DMS79 (cell line): Measurements from ENCODE around the gene PRUNE2.
A peak's percentile ranks its signal among the peaks of the same experiment; 100 is the strongest.

Experiments
- DNase-seq: peaks from one replicate; lab custom pipeline; 2025; lab: John Stamatoyannopoulos, UW

PRUNE2 gene

DNA sequence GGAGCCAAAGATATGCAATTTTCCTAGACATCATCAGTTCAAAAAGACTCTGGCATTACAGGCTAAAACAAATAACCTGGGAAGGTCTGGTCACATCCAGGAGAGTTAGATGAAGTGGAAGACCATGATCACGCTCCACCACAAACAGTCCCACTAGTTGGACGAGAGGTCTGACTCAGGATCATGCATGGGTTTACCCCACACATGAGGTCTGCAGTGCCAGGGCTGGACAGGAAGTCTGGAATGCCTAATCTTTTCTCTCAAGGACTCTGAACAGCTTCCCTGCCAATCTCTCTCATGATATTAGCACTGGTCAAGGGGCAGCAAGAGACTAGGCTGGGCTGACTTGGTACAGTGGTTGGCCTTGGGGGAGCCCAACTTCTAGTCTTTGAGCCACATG lies 7.1 kb downstream of the PRUNE2 start:
- DNase-seq: no peak

DNA sequence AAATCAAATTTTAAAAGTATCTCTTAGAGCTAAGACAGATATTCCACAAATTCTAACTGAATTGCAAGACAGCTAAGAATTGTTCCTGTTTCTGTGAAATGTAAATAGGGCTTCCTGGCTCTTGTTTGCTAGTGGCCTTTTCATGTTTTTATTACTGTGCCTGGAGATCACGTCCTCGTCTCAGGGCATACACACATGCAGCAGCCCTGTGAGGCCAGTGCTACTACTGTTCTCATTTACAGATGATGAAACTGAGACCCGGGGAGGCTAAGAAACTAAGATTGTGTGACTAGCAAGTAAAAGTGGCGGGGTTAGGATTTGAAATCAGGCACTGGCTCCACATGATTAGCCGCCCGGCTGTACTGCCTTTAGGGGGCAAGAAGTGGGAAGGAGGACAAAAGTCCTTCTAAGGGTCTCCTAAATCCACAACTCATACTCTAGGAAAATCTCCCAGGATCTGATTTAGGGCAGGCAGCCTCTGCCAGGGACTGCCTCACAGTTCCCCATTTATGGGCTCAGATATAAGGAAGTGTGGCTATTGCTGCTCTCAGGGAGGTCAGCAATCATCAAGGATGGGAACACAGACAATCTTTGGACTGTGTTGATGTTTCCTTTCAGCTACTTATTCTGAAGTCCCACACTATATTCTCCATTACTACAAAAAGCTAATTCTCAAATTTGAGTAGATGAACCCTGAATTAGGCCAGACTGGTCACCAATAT lies 7.9 kb downstream of the PRUNE2 start:
- no peak for DNase-seq

DNA sequence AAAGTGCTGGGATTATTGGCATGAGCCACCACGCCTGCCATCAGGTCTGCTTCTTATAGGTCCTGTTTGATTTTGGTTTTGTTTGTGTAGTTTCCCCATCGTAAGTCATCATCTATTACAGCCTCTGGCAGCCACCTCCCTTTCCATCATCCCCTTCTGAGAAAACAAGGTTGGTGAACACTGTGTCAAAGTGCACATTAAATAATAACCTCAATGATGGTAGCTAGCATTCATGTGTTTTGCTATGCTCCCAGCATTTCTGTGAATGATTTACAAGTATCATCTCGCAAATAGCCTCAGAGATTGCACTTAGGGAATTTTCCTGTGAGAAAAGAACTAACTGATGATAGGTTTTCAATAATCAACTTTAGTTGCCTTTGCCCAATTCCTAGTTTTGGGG lies 9.9 kb downstream of the PRUNE2 start:
- no peak for DNase-seq

DNA sequence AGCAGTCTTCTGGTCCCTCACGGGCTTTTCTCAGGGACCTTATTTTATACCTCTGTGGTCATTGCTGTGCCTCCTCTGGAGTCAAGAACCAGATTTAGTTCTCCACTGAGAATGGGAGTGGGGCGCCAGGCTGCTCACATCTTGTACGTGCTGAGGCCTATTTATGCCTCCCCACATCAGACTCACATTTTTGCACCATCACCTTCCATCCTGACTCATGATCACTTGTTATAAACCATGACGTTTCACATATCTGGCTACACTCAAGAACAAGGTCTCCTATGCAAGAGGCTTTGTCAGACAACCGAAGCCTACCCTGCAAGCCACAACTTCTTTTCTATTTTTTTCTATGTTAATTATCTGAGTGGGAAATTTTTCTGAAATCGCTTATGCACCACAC lies 10.7 kb downstream of the PRUNE2 start:
- DNase-seq: no peak

DNA sequence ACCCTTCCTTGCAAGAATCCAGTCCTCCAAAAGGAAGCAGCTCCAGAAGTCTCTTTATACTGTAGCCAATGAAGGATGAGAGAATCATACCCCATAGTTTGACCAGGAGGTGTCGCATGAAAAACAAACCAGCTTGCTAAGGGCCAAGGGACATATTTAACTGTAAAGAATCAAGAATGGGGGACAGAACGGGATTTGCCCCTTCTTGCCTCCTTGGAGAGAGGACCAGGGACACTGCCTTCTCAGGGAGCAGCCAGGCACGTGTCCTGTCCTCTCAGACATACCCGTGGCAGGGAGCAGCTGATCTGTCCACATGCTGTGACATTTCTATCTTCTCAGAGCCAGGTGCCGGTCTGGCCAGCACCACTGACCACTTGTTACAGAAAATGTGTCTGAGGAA lies 11.7 kb downstream of the PRUNE2 start:
- no peak for DNase-seq

DNA sequence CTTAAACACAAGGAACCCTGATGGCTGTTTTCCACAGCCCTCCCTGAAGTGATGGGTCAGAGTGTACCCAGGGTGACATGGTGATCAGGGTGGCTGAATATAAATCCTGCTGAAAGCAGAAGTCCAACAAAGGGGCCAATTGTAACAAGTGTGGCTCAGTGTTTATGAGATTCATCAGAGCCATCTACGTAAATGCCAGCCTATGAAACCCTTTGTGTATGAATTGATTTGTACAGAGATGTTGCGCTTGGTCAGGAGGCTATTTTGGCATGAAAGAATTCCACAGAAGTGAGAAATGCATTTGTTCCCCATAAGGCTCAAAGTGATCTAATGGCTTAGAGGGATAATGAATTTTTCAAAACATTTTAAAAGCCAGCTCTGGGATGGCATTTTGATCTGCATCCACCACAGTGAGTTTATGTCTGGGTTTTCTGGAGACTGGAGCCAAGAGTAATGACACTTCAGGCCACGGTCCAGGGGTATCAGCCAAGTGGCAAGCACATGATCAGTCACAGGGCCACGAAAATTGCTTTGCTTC lies 12.4 kb downstream of the PRUNE2 start:
- DNase-seq: no peak

DNA sequence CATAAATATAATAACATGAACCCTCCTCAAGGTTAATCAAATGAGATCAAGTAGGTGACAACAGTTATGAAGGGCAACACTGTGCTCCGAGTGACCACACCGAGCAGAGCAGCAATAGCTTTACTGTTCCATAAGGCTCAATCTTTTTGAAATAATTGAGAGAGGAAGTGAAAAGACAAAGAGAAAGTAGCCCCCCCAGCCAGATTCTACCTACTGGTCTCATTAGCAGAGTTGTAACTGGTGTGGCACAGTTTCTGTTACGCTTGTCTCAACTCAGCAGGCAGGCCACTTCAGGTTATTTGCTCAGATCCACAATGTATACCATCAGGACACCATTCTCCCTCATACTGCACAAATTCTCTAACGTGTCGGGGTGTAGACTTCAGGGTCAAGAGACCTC lies 14.0 kb downstream of the PRUNE2 start:
- no peak for DNase-seq

DNA sequence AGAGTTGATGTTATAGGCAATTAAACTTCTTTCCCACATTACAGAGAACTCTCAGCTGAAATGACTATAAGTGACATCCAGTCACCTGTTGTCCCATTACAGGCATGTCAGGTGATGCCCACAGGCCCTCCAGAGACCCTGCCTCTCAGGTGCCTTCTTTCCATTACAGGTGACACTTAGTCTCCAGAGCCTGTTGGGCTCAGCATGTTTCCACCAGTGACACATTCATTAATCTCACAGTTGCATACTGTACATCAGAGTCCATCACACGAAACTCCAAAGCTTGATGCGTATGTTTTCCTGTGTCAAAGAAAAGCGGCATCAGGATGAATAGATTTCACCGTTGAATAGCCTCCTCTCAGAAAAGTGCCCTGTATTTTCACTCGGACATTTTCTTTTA lies 14.6 kb downstream of the PRUNE2 start:
- no peak for DNase-seq

DNA sequence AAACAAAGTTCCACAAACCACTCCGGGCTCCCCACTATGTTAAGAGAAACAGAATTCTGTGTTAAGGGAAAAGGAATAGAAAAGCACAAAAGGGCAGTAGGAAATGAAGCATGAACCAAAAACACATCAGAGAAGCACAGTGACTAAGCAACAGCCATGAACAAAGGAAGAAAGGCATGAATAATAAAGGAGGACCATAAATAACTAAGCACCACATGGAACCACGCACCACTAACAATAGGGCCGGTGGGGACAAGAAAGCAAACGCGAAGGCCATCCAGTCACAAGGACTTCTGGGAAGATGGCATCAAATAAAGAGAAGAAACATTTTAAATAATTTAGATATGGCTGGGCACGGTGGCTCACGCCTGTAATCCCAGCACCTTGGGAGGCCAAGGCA lies 18.0 kb downstream of the PRUNE2 start:
- no peak for DNase-seq

DNA sequence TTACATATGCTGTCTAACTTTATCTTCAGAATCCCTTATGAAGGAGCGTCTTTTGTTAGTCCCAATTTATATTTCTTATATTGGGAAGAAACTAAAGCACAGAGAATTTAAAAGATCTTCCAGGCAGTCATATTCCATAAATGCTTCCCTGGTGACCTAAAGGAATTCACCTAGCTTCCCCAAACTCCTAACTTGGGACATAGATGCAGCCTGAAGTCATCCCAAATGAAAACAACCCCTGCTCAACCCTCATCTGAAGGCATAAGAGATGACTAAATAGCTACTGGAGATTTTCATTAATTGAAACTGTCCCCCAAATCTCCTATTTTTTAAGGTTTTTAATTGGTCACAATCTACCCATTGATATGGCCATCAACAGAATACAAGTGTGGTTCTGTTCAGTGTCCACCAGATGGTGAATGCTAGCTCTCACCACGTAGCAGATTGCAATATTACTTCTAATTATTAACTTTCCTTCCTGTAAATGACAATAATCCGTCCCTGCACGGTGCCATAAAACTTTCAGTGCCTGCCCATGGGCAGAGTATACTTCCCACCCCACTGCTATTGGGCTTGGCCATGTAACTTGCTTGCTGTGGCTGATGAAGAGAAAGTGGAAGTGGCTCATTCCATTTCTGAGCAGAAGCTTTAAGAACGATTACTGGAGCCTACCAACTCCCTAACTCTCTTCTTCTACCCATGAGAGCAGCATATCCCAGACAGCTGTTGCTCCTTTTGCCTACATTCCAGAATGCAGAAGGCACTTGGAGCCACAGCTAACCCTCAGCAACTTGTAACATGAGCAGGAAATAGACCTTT lies 18.7 kb downstream of the PRUNE2 start:
- DNase-seq: no peak

DNA sequence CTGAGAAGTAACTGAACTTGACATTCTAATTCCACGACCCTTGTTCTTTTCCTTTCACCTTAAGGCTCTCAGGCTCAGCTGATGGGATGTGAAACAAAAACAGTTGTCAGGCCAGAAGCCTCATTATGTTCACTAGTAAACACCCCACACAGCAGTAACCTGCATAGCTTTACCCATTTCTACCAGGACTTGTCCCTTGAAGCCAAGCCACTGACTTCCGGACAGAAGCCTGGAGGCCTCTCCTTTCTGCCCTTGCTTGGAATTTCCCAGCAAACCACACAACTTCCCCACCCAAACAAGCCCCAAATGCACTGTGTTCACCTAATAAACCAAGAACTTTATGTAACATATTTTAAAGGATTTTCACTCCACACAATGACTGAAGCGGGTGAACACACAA lies 19.6 kb downstream of the PRUNE2 start:
- DNase-seq: no peak

DNA sequence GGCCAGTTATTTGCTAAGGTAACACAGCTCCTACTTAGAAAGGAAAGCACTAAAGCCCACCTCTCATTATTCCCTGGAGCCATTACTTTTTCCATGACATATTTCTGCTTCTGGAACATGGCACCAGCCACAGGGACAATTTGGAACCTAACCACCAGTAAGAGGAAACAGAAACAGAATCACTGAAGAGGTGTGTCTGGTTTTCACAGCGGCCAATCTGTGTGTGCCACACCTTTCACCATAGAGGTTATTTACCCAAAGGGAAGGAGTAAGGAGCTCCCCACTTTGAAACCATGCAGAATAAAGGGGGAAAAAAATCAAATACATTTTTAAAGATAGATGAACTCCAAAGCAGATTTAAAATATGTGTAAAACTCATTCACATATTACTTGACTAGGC lies 21.1 kb downstream of the PRUNE2 start:
- no peak for DNase-seq

DNA sequence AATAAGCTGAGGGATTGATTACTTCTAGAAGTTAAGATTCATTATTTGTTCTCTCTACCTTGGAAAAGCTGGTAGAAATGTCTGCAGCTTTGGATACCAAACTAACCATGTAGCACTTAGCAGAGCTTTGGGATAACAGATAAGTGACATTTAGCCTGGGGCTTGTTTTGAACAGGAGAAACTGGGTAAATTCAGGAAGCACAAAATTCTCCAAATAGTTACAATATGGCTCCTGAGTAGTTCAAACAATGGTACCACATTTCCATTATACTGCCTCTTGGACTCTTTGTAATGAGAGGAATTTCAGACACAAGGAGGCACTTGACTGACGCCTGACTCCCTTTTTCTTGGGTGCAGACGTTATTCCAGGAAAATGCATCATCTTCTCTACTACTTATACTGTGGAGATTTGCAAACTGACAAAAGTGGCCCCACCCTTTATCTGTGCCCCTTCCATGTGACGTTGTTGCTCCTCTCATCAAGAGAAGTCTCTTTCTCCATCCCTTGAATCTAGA lies 22.5 kb downstream of the PRUNE2 start:
- no peak for DNase-seq

DNA sequence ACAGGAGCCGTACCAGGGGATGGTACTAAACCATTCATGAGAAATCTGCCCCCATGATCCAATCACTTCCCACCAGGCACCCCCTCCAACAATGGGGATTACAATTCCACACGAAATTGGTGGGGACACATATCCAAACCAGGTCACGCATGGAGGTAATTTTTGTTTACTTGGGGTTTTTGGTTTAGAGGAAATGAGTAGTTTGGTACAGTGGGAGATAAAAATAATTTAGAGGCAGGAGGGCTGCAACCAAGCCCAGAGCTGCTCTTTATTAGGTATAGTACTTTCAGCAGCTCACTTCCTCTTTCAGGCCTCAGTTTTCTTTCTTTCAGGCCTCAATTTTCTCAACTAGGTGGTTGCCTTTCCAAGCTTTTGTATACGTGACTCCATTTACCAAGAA lies 23.2 kb downstream of the PRUNE2 start:
- DNase-seq: no peak

DNA sequence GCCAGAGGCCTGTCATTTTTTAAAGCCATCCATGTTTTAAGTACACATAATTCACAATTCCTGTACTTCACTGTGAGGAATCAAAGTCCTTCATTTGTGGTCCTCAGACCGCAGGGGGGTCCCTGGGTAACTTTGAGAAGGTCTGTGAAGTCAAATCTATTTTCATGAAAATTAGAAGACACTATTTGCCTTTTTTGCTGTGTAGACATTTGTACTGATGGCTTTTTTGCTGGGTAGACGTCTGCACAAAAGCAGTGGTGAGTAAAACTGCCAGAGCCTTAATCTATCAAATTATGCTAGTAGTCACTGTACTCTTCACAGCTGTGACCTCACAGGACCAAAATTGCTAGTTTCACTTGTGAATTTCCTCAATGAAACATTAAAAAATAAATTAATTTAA lies 25.7 kb downstream of the PRUNE2 start:
- no peak for DNase-seq

DNA sequence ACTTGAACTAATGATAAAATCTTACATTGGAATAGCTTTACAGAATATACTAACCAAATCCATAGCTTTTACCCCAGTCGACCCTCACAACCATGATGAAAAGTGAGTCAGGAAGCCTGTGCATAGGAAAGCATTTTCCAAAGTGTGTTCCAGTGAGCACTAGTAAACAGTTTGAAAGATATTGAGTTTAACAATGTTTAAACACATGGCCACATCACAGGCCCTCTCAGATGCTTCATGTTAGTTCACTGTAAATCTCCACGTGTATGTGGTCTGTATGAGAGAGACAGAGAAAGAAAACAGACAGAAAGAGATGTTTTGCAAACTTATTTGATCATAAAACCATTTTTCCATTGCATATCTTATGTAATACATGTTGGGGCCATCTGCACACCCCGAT lies 27.0 kb downstream of the PRUNE2 start:
- DNase-seq: no peak

DNA sequence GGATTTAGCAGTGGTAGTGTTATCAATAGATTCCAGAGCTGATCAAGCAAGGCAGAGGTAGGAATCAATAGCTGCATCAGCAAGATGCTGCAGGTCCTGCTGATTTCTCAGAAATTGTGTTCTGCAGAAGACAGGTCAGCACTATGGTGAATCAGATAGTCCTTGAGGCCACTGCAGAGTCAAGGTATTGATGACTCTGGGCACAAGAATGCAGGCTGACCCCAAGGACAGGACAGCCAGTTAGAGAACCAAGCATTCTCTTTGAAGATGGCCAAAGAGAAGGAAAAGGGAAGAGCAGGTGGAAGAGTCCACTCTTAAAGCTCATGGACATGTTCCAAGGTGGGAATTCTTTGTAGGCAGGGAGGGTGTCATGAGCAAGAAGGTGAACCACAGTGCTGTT lies 28.0 kb downstream of the PRUNE2 start:
- no peak for DNase-seq

DNA sequence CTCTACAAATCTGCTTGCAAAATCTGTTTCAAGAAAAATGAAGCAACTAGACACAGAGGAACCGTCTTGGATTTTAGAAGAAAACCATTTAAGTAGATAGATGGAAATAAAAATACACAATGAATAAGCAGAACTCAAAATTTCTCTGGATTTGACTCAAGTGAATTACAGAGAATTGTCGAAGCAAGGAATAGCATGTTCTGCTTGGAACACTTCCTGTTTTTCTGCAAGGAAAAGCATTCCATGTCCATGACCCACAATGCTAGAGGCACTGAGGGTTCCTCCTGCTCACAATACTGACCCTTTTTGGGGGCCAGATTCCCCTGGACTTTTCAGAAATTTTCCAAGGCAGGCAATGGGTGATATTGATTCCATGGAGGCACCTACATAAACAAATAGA lies 29.8 kb downstream of the PRUNE2 start:
- no peak for DNase-seq

DNA sequence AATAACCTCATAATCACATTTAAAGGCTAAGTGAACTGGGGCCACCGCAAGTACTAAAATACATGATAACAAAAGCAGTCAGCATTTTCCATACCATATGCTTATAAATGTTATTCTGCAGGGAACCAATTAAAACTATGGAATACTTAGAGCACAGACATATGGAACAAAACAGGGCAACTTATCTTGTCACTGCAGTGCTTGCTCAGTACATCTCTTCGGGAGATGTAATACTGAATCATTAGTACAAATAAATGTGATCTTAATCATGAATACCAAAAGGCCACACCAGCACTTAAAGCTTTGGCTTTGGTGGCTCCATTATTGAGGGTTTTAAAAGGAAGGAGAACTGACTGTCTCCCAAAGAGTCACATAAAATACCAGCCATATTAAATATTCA lies 32.1 kb downstream of the PRUNE2 start:
- DNase-seq: no peak

DNA sequence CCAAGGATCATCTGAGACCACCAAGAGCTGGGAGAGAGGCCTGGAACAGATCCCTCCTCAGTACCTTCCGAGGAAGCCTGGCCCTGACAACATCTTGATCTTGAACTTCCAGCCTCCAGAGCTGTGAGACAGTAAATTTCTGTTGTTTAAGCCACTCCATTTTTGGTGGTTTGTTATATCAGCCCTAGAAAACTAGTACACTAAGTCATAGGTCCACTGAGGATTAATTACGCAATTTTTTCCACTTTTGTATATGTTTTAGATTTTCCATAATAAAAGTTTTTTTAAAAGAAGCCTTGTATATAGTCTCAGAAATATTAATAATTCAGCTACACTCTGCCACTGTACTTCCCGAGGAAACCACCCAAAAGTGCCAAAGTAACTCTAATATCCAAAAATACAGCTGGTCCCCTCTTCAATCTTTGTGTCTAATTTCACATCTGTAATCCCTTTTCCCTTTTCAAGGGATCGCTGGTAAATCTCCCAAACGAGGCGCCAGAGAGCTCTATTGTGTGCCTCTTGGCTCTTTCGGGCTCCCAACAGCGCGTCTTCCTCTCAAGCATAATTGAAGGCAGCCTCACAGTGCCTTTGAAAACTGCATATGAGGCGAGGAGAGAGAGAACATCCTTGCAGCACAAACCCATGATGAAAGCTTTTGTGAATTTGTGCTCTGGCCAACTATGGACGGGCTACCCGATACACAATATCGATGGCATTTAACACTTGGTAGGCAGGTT lies 32.7 kb downstream of the PRUNE2 start:
- DNase-seq: peak; percentile 14

DNA sequence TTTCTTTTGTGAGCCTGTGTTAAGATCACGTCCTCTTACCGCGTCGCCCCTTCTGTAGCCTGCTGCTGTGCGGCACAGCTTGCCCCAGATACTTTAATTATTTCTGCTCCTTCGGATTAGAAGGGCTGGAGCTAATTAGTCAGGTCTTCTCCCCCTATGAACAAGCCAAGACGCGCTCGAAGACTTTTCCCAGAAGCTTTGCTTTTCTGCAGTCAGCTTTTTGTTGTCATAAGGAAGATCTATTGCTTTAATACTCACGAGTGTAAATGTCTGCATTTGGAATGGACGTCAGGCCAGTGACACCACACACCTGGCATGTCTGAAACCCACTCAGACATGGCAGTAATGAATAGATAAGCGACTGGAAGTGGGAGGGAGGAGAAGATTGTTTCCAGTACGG lies 37.0 kb downstream of the PRUNE2 start:
- DNase-seq: no peak

DNA sequence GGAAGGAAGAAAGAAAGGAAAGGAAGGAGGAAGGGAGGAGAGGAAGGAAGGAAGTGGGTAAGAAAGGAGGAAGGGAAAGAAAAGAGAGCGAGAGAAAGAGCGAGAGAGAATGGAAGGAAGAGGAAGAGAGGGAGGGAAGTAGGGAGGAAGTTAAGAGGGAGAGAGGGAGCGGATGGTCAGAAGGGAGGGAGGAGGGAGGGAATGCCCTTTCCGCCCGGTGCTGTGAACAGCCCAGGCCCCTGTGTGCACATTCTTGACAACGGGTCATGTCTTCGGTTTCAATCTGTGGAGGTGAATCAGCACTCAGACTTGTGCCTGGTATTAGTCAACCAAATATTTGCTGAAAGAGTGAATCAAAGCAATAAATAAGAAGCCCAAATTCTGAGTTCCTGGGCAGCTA lies 39.2 kb downstream of the PRUNE2 start:
- DNase-seq: no peak

DNA sequence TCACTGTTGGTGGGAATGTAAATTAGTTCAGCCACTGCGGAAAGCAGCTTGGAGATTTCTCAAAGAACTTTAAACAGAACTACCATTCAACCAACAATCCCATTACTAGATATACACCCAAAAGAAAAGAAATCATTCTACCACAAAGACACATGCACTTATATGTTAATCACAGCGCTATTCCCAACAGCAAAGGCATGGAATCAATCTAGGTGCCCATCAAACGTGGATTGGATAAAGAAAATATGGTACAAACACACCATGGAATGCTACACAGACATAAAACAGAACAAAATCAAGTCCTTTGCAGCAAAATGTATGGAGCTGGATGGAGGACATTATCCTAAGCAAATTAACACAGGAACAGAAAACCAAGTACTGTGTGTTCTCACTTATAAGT lies 42.1 kb downstream of the PRUNE2 start:
- DNase-seq: no peak
